Hepatocyte (in vitro differentiated cells): ENCODE results near the gene SPACA1.

Experiments
- EZH2phosphoT487 ChIP-seq: fragments of 200-600 bp; sonication (generic); IDR thresholded peaks from one replicate; pipeline ENCODE4 v1.6.1; 2018; ENCODE audit warnings: antibody characterized with exemption, mild to moderate bottlenecking, low read depth, moderate library complexity; ENCODE audit not compliant: unreplicated experiment, severe bottlenecking
- TF ChIP-seq, protein P1 (sequence below): fragments of 200-600 bp; sonication (generic); IDR thresholded peaks from 2 replicates; pipeline ENCODE4 v1.5.1; 2016; ENCODE audit warnings: antibody characterized with exemption, mild to moderate bottlenecking; ENCODE audit not compliant: poor library complexity

DNA sequence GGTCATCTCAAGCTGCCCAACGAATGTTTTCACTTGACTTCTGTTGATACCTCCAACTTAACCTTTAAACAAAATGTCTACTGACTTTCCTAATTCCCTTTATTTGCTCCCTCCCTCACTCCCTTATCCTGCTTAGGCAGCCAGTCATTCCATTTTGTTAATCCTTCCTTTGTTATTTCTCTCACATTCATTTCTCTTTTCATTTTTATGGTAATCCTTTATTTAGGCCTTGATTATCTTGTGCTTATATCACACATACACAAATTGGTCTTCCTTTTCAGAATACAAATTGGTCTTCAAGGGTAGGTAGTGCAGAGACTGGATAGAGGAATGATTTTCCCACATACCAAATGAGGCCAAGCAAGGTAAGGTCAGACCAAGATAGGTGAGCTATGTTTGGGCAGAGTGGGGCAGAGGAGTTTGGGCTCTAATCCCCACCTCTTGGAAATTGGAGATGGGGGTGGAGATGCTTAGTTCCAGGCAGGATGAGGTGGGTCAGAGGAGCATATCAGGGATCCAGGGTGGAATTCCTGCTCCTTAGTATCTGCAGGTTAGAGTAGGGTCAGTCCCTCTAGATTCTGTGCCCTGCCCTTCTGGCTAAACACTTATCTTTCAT lies 2.0 kb upstream of the SPACA1 start:
- TF ChIP-seq, protein P1, sequence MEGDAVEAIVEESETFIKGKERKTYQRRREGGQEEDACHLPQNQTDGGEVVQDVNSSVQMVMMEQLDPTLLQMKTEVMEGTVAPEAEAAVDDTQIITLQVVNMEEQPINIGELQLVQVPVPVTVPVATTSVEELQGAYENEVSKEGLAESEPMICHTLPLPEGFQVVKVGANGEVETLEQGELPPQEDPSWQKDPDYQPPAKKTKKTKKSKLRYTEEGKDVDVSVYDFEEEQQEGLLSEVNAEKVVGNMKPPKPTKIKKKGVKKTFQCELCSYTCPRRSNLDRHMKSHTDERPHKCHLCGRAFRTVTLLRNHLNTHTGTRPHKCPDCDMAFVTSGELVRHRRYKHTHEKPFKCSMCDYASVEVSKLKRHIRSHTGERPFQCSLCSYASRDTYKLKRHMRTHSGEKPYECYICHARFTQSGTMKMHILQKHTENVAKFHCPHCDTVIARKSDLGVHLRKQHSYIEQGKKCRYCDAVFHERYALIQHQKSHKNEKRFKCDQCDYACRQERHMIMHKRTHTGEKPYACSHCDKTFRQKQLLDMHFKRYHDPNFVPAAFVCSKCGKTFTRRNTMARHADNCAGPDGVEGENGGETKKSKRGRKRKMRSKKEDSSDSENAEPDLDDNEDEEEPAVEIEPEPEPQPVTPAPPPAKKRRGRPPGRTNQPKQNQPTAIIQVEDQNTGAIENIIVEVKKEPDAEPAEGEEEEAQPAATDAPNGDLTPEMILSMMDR = no peak
- TF ChIP-seq EZH2phosphoT487 = no peak
